NT2/D1 (cell line): ENCODE results near the gene ADGB.

Experiments
- DNase-seq: peaks from one replicate; pipeline ENCODE4 v3.0.0-alpha.2; 2011; ENCODE audit warnings: low read depth, low spot score
- H3K27me3 ChIP-seq: 2 replicates; pipeline ENCODE4 v1.6.0; 2011; ENCODE audit warnings: mild to moderate bottlenecking; ENCODE audit not compliant: insufficient read length, insufficient read depth
- H3K36me3 ChIP-seq: 2 replicates; pipeline ENCODE4 v1.6.1; 2011; ENCODE audit warnings: mild to moderate bottlenecking, low read length, mixed read lengths; ENCODE audit not compliant: insufficient read depth, insufficient read length
- H3K4me1 ChIP-seq: 2 replicates; pipeline ENCODE4 v1.5.1; 2011; ENCODE audit not compliant: insufficient read depth, insufficient read length
- H3K4me3 ChIP-seq: 2 replicates; pipeline ENCODE4 v1.5.1; 2011; ENCODE audit warnings: low read depth; ENCODE audit not compliant: insufficient read length
- H3K9ac ChIP-seq: 2 replicates; pipeline ENCODE4 v1.6.0; 2011; ENCODE audit warnings: low read depth; ENCODE audit not compliant: insufficient read length
- H3K9me3 ChIP-seq: 2 replicates; pipeline ENCODE4 v1.5.1; 2011; ENCODE audit warnings: mild to moderate bottlenecking, low read length; ENCODE audit not compliant: insufficient read depth
- SUZ12 ChIP-seq: IDR thresholded peaks from 2 replicates; pipeline ENCODE4 v1.6.1; 2011; ENCODE audit not compliant: insufficient read length, insufficient read depth; ENCODE audit errors: extremely low read depth
- YY1 ChIP-seq: IDR thresholded peaks from 2 replicates; pipeline ENCODE4 v1.6.1; 2011; ENCODE audit not compliant: insufficient read length, insufficient read depth
- ZNF274 ChIP-seq: IDR thresholded peaks from 2 replicates; pipeline ENCODE4 v1.6.1; 2011; ENCODE audit warnings: mild to moderate bottlenecking, low read depth, low read length

Gene ADGB

DNA sequence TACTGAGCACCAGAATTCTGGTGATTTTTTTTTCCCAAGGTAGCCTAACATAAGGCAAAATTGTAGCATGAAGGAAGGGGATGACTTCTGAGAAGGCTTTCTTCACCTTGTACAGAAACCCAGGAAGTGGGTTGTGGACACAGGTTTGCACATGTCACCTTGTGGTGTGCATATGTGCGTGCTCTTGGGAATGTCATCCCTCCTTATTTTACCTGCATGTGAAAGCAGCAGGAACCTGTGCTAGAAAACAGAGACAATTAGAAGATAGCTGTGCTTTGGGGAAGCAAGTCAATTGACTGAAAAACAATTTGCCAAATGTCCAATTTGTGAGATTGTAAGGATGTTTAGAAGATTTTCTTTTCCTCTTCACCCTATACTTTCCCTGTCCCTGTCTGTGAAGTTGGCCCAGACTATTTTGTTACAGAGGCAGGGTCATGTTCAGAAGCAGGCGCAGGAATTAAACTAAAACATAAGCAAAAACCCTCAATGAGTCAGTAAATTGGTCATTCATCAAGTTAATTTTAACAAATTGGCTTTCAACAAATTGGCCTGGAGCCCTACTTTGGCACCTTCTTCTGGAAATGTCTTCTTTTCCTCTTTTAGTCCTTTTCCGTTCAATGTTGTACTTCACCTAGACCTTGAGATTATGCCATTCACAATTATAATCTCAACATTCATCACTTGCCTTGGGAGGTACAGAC, 261.2 kb downstream of the ADGB start:
- Histone ChIP-seq H3K4me3 (no peak overlapping the region), H3K9ac (no peak overlapping the region), H3K27me3 (no peaks in the 10 kb centered on the region), H3K4me1 (no peaks in the 10 kb centered on the region), H3K36me3 (no peaks in the 10 kb centered on the region), H3K9me3 (no peaks in the 10 kb centered on the region)
- DNase-seq = no peak
- TF ChIP-seq SUZ12 = no peak
- no peak for TF ChIP-seq YY1
- TF ChIP-seq ZNF274 = no peak

DNA sequence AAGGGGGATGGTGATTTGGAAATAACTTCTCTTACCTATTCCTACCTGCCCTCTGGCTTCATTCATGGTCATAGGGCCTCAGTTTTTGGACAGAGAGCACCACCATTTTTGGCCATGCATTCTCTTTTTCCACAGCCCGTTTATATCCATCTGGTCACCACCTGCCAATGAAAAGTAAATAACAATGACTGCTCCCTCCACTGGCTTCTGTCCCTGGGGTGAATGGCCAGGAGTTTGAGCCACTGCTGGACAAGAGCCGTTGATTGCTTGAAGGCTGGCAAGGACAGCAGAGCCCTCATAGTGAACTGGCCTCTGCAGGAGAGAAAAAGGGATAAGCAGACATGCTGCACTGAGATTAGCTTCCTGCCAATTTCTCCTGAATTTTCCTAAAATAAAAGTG, 261.8 kb downstream of the ADGB start:
- DNase-seq = no peak
- no peaks in the 10 kb centered on the region for H3K36me3 ChIP-seq
- no peak for TF ChIP-seq SUZ12
- no peak for TF ChIP-seq YY1
- no peak for TF ChIP-seq ZNF274
- no peaks in the 10 kb centered on the region for H3K9me3 ChIP-seq
- H3K4me3 ChIP-seq = no peak overlapping the region
- H3K9ac ChIP-seq = no peak overlapping the region
- H3K4me1 ChIP-seq = no peaks in the 10 kb centered on the region
- no peaks in the 10 kb centered on the region for H3K27me3 ChIP-seq

DNA sequence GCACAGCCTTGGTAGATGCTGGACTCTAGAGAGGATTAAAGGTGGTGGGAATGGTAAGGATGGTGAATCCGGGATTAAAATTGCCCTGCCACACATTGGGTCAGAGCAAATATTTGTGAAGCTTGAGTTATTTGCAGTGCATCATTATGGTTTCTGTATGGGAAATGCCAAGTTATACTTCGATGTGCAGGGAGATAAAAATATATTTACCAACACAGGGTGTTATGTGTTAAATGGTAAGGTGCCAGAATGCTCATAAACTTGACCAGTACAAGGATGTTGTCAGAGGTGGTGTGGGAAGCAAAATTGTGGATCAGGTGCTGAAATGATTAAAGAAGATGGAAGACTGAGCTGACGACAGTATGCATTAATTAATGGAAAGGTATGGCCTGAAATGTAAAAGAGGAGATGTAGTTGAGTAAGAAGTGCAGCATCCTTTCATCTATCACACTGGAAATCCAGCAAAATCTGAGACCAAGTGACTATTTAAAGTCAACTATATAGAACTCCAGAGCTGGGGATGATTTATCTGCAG, 262.3 kb downstream of the ADGB start:
- no peaks in the 10 kb centered on the region for H3K4me1 ChIP-seq
- no peaks in the 10 kb centered on the region for H3K9me3 ChIP-seq
- no peak overlapping the region for H3K4me3 ChIP-seq
- no peaks in the 10 kb centered on the region for H3K36me3 ChIP-seq
- no peak overlapping the region for H3K9ac ChIP-seq
- no peak for TF ChIP-seq YY1
- TF ChIP-seq SUZ12 = no peak
- no peak for TF ChIP-seq ZNF274
- no peaks in the 10 kb centered on the region for H3K27me3 ChIP-seq
- DNase-seq = no peak

DNA sequence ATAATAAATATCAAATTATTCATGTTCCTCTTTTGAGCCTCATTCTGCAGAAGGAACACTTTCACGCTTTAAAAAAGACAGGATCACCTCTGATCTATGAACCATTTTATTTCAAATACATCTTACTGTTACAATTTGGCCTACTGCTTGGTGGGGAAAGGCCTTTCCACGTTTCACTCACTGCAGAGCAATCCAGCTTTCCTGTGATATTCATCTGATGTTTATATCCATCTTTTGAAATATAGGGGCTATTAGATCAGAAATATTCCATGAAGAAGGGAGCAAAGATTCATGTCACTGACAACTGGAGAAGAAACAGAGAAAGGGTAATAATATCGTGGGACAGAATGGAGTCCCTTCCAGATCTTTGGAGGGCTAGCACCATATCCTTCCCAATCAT, 262.9 kb downstream of the ADGB start:
- Histone ChIP-seq H3K36me3 (no peaks in the 10 kb centered on the region), H3K9ac (no peak overlapping the region), H3K4me1 (no peaks in the 10 kb centered on the region), H3K9me3 (no peaks in the 10 kb centered on the region), H3K27me3 (no peaks in the 10 kb centered on the region), H3K4me3 (no peak overlapping the region)
- TF ChIP-seq YY1 (no peak), SUZ12 (no peak), ZNF274 (no peak)
- DNase-seq = no peak

DNA sequence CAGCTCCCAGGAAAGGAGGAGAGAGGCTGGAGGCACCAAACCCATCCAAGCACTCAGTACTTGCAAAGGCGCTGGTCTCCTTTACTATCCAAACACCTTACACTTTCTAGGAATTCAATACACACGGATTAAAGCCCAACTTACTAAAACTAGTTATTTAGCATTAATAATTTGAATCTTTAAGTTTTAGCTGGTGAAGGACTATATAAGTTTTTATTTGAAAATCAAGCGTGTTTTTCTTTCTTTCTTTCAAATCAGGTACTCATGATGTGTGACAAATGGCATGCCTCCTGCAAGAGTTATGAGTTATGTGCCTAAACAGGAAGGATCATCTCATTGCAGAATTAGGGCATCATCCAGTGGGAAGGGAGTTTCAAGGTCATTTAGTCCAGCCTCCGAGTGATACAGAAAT, 263.7 kb downstream of the ADGB start:
- H3K4me1 ChIP-seq = no peaks in the 10 kb centered on the region
- no peak for TF ChIP-seq ZNF274
- no peak overlapping the region for H3K4me3 ChIP-seq
- no peaks in the 10 kb centered on the region for H3K36me3 ChIP-seq
- no peaks in the 10 kb centered on the region for H3K9me3 ChIP-seq
- H3K27me3 ChIP-seq = no peaks in the 10 kb centered on the region
- no peak for DNase-seq
- no peak overlapping the region for H3K9ac ChIP-seq

DNA sequence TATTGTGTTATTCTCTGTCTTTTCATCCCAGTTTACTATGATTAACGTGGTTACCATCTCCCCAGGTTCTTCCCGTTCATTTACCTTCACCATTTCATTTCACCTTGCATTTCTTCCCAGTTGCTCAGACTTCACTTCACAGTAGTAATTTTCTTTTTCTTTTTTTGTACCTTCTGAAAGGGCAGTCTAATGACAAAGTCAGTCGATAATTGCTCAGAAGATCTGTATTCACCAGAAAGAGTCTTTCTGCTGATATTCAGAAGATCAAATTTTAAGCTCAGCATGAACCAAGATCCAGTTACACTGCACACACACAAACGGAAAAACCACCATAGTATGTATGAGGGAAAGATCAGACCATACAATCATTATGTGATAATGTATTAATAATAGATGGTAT, 265.5 kb downstream of the ADGB start:
- no peak for DNase-seq
- Histone ChIP-seq H3K9me3 (no peaks in the 10 kb centered on the region), H3K36me3 (no peaks in the 10 kb centered on the region), H3K4me3 (no peak overlapping the region), H3K4me1 (no peaks in the 10 kb centered on the region), H3K27me3 (no peaks in the 10 kb centered on the region), H3K9ac (no peak overlapping the region)
- TF ChIP-seq ZNF274 = no peak
- TF ChIP-seq YY1 = no peak
- no peak for TF ChIP-seq SUZ12

DNA sequence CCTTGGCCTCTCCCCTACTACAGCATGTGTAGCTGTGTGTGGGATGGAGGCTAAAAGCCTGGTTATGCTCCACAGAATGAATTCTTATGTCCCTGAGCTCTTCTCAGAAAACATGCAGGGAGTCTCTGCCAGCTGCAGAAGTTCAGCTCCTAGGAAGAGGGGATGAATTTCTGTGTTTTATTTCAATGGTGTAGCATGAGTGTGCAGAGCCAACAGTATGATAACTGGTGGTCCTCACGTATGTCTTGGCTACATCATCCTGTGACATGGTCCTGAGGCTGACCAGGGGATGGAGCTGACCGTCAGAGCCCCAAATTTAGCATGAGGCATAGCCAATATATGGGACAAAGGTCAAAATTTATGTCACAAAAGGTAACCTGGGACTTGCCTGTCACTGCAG, 266.1 kb downstream of the ADGB start:
- no peak for DNase-seq
- no peaks in the 10 kb centered on the region for H3K4me1 ChIP-seq
- H3K4me3 ChIP-seq = no peak overlapping the region
- no peaks in the 10 kb centered on the region for H3K36me3 ChIP-seq
- no peaks in the 10 kb centered on the region for H3K9me3 ChIP-seq
- no peak overlapping the region for H3K9ac ChIP-seq
- H3K27me3 ChIP-seq = no peaks in the 10 kb centered on the region
- no peak for TF ChIP-seq YY1
- TF ChIP-seq SUZ12 = no peak
- no peak for TF ChIP-seq ZNF274
